Breast epithelium (tissue), 4 donors: ENCODE results near the gene AK1. TPM values are rescaled to one million over a fixed set of nuclear protein-coding genes. Genes with fewer than 3 reads are reported as not detected.

ENCODE experiments used
- DNase-seq, 2 donors: peaks; one replicate each; pipeline ENCODE4 v3.0.0-alpha.2; 2019; ENCODE audit warnings: low spot score in 2 of 2
- H3K27ac ChIP-seq, 2 donors: fragments of 200-600 bp; sonication (generic) in 1 of 2; one replicate each; pipeline ENCODE4 v1.5.1; 2016 to 2019; ENCODE audit warnings: mild to moderate bottlenecking in 1 of 2
- H3K27me3 ChIP-seq, 2 donors: fragments of 200-600 bp; sonication (generic) in 1 of 2; one replicate each; pipeline versions ENCODE4 v1.5.1 to v1.6.0; 2017 to 2019; ENCODE audit warnings: control low read depth in 1 of 2, mild to moderate bottlenecking in 1 of 2
- H3K36me3 ChIP-seq: fragments of 200-600 bp; one replicate; pipeline ENCODE4 v1.5.1; 2019
- H3K4me1 ChIP-seq, 2 donors: fragments of 200-600 bp; sonication (generic); one replicate each; pipeline ENCODE4 v1.5.1; 2016 to 2019; ENCODE audit warnings: control low read depth in 1 of 2
- H3K4me3 ChIP-seq, 3 donors: fragments of 200-600 bp; sonication (generic); 1 replicate in 2 of 3; 2 replicates in 1 of 3; pipeline ENCODE4 v1.5.1; 2016 to 2019; ENCODE audit warnings: mild to moderate bottlenecking in 3 of 3, moderate library complexity in 2 of 3
- H3K9me3 ChIP-seq, 2 donors: fragments of 200-600 bp; sonication (generic) in 1 of 2; one replicate each; pipeline ENCODE4 v1.5.1; 2016 to 2019; ENCODE audit warnings: control low read depth in 1 of 2
- CTCF ChIP-seq, 3 donors: fragments of 450-650 bp; IDR thresholded peaks; one replicate each; pipeline ENCODE4 v1.5.1; 2016 to 2017; ENCODE audit warnings: antibody characterized with exemption in 3 of 3, mild to moderate bottlenecking in 3 of 3, moderate library complexity in 3 of 3
- POLR2A ChIP-seq: fragments of 450-650 bp; IDR thresholded peaks from one replicate; pipeline ENCODE4 v1.6.1; 2016; ENCODE audit warnings: antibody characterized with exemption, mild to moderate bottlenecking, moderate library complexity
- POLR2AphosphoS5 ChIP-seq, 3 donors: sonication (generic); formaldehyde crosslinking; IDR thresholded peaks; one replicate each; pipeline ENCODE4 v1.6.1; 2017; ENCODE audit warnings: antibody characterized with exemption in 3 of 3
- intact Hi-C: fragments of 100-400 bp; cut with DNase I; formaldehyde crosslinking; loops from one replicate; pipeline ENCODE4 v1.15.1; 2023; ENCODE audit warnings: low total_unique reads
- total RNA-seq, 3 donors: library from RNA; depleted of rRNA; stranded (reverse); fragments of >200 nt; gene quantifications; one replicate each; pipeline ENCODE4 v1.1.0, GENCODE V29; 2016

AK1 gene
- total RNA-seq, 3 donors from 2014 or later: 23.5 to 30.2 (median 23.6) TPM

DNA sequence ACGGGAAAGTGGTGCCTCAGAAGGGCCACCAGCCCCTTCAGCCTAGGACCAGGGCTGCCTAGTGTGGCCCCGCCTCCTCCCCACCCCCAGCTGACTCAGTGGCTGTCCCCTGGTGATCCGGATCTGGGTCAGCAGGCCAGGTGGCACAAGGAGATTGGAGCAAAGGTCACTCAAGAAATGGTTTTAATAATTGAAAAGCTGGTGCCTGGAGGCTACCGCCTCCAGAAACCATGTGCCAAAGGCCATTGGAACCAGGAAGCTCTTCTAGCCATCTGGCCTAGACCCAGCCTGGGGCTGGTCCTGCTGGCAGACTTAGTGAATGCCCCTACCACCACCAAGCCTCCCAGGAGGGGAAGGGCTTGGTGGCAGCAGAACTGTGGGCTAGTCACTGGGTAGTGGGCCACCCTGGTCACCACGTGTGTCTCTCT, 37.9 kb upstream of the AK1 start:
- H3K27me3 ChIP-seq: no peaks in the 10 kb centered on the region
- peak overlapping the region; percentile 68 to 85 for H3K27ac ChIP-seq
- H3K4me3 ChIP-seq: peak overlapping the region in 2 of 3 donors; percentile 56 to 78
- intact Hi-C loops: no loop called here
- no peak for DNase-seq
- H3K9me3 ChIP-seq: no peaks in the 10 kb centered on the region
- H3K4me1 ChIP-seq: peaks cover 0 to 8% of the 10 kb centered on the region in 2 donors
- no peak for TF ChIP-seq CTCF (IDR thresholded peaks at IDR 0.05)
- no peak for TF ChIP-seq POLR2AphosphoS5 (IDR thresholded peaks at IDR 0.05)
- TF ChIP-seq POLR2A: no peak
- no peaks in the 10 kb centered on the region for H3K36me3 ChIP-seq

DNA sequence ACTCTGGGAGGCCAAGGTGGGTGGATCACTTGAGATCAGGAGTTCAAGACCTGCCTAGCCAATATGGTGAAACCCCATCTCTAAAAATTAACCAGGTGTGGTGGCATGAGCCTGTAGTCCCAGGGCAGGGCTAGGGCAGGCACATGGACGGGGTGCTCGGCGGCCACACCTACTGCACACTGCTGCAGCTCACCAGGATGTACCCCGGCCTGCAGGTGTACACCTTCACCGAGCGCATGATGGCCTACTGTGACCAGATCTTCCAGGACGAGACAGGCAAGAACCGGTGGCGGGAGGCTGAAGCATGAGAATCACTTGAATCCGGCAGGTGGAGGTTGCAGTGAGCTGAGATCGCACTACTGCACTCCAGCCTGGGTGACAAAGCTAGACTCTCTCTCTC, 36.2 kb upstream of the AK1 start:
- no peaks in the 10 kb centered on the region for H3K9me3 ChIP-seq
- H3K36me3 ChIP-seq: no peaks in the 10 kb centered on the region
- H3K27ac ChIP-seq: no peak overlapping the region
- no peak overlapping the region for H3K4me3 ChIP-seq
- H3K27me3 ChIP-seq: no peaks in the 10 kb centered on the region
- intact Hi-C loops: no loop called here
- no peak for DNase-seq
- H3K4me1 ChIP-seq: peaks cover 0 to 2% of the 10 kb centered on the region in 2 donors
- TF ChIP-seq POLR2AphosphoS5 (IDR thresholded peaks at IDR 0.05) (no peak), POLR2A (no peak), CTCF (IDR thresholded peaks at IDR 0.05) (no peak)

DNA sequence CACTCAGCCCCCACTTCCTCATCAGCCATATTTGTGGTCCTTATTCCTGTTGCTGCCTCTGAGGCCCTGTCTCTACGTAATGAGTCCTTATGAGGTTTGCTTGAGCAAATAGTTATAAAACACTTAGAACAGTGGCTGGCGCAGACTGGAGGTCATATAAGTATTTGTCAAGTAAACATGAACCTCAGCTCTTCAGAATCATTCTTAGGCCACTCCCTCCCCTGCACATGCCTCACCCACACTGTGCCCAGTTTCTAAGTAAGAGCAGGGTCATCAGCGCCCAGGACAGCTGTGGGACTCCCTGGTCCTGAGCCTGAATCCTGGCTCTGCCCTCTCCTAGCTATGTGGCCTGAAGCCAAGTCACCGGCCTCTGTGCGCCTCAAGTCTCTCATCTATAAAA, 35.4 kb upstream of the AK1 start:
- intact Hi-C loops: no loop called here
- Histone ChIP-seq H3K36me3 (no peaks in the 10 kb centered on the region), H3K4me3 (no peak overlapping the region), H3K27me3 (no peaks in the 10 kb centered on the region), H3K4me1 (no peaks in the 10 kb centered on the region), H3K9me3 (no peaks in the 10 kb centered on the region), H3K27ac (no peak overlapping the region)
- TF ChIP-seq POLR2A: no peak
- DNase-seq: no peak

DNA sequence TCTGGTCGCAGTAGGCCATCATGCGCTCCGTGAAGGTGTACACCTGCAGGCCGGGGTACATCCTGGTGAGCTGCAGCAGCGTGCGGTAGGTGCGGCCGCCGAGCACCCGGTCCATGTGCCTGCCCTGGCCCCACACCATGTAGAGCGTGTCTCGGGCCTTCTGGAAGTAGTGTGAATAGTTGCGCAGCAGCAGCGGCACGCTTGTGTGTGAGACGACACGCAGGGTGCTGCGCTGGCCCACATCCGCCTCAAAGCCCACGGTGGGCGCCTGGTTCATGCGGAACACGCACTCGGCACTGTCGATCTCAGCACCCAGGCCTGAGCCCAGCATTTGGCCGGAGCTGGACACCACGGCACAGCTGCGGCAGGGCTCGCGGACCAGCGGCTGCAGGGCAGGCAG, 34.8 kb upstream of the AK1 start:
- H3K27me3 ChIP-seq: no peaks in the 10 kb centered on the region
- no peak for DNase-seq
- H3K27ac ChIP-seq: no peak overlapping the region
- no peaks in the 10 kb centered on the region for H3K4me1 ChIP-seq
- no peaks in the 10 kb centered on the region for H3K9me3 ChIP-seq
- TF ChIP-seq CTCF (IDR thresholded peaks at IDR 0.05): no peak
- no peak for TF ChIP-seq POLR2AphosphoS5 (IDR thresholded peaks at IDR 0.05)
- no peak for TF ChIP-seq POLR2A
- no peak overlapping the region for H3K4me3 ChIP-seq
- H3K36me3 ChIP-seq: no peaks in the 10 kb centered on the region
- intact Hi-C loops: no loop called here

GRCh38 chr9:127910613-127911205, 33.2 kb upstream of the AK1 start:
- DNase-seq: no peak
- Histone ChIP-seq H3K4me3 (no peak overlapping the region), H3K27me3 (no peaks in the 10 kb centered on the region), H3K4me1 (peaks cover 7 to 8% of the 10 kb centered on the region in 2 donors), H3K9me3 (no peaks in the 10 kb centered on the region), H3K36me3 (no peaks in the 10 kb centered on the region), H3K27ac (no peak overlapping the region)
- intact Hi-C loops: no loop called here
- no peak for TF ChIP-seq POLR2AphosphoS5 (IDR thresholded peaks at IDR 0.05)
- no peak for TF ChIP-seq POLR2A

- no peaks in the 10 kb centered on the region for H3K36me3 ChIP-seq
- no peak for DNase-seq
- H3K9me3 ChIP-seq: no peaks in the 10 kb centered on the region
- intact Hi-C loops: no loop called here
- H3K4me3 ChIP-seq: no peak overlapping the region
- TF ChIP-seq POLR2A (no peak), CTCF (IDR thresholded peaks at IDR 0.05) (no peak), POLR2AphosphoS5 (IDR thresholded peaks at IDR 0.05) (no peak)
- H3K27me3 ChIP-seq: no peaks in the 10 kb centered on the region
- peaks cover 8 to 17% of the 10 kb centered on the region in 2 donors for H3K4me1 ChIP-seq
- H3K27ac ChIP-seq: no peak overlapping the region
Observed at GRCh38 chr9:127909839-127910273, 32.4 kb upstream of the AK1 start.
